Small intestine (tissue), 7 donors: ENCODE results near the gene UBE2G2. TPM values are rescaled to one million over a fixed set of nuclear protein-coding genes. Genes with fewer than 3 reads are reported as not detected.
A peak's percentile ranks its signal among the peaks of the same experiment; 100 is the strongest.

ENCODE experiments used
- DNase-seq, 2 donors: peaks; one replicate each; pipeline versions ENCODE4 v3.0.0 to v3.0.0-alpha.2; 2013
- FAIRE-seq: peaks from 2 replicates; lab custom pipeline; 2012; peaks lifted over from hg19 to GRCh38; lab: Jason Lieb, UNC
- H3K27ac ChIP-seq, 3 donors: one replicate each; pipeline ENCODE4 v1.5.1; 2013; ENCODE audit warnings: low read length in 2 of 3, mild to moderate bottlenecking in 2 of 3, control low read depth in 1 of 3, inconsistent platforms in 1 of 3, low read depth in 1 of 3, moderate library complexity in 1 of 3
- H3K27me3 ChIP-seq, 3 donors: one replicate each; pipeline ENCODE4 v1.6.1; 2013; ENCODE audit warnings: low read length in 3 of 3, inconsistent platforms in 1 of 3; ENCODE audit not compliant: control insufficient read depth in 3 of 3, insufficient read depth in 3 of 3
- H3K36me3 ChIP-seq, 3 donors: one replicate each; pipeline ENCODE4 v1.6.1; 2013; ENCODE audit warnings: low read length in 3 of 3, inconsistent platforms in 1 of 3, low read depth in 1 of 3, mild to moderate bottlenecking in 1 of 3, moderate library complexity in 1 of 3; ENCODE audit not compliant: control insufficient read depth in 3 of 3, insufficient read depth in 2 of 3
- H3K4me1 ChIP-seq, 3 donors: one replicate each; pipeline ENCODE4 v1.6.1; 2013; ENCODE audit warnings: low read length in 2 of 3, inconsistent platforms in 1 of 3, low read depth in 1 of 3, mild to moderate bottlenecking in 1 of 3, moderate library complexity in 1 of 3; ENCODE audit not compliant: control insufficient read depth in 3 of 3, insufficient read depth in 2 of 3
- H3K4me3 ChIP-seq, 3 donors: one replicate each; pipeline ENCODE4 v1.5.1; 2013; ENCODE audit warnings: low read length in 3 of 3, control low read depth in 1 of 3, inconsistent platforms in 1 of 3, low read depth in 1 of 3, mild to moderate bottlenecking in 1 of 3, moderate library complexity in 1 of 3
- H3K9me3 ChIP-seq, 2 donors: one replicate each; pipeline ENCODE4 v1.6.1; 2013; ENCODE audit warnings: low read depth in 1 of 2, low read length in 1 of 2; ENCODE audit not compliant: control insufficient read depth in 2 of 2, insufficient read depth in 1 of 2
- WGBS, 3 donors: extraction: QIAGEN DNeasy Blood & Tissue Kit; methylation state at CpG; one replicate each; pipeline ENCODE4 v1.1.7; 2013; 5-methylcytosine and 5-hydroxymethylcytosine counted together
- polyA plus RNA-seq, 4 donors: library from polyadenylated mRNA; stranded (reverse) in 3 of 4; unstranded in 1 of 4; fragments of 200-250 nt in 3 of 4; fragments of 120-200 nt in 1 of 4; gene quantifications; one replicate each; pipeline versions ENCODE4 v1.2.1 to v1.2.3, GENCODE V29; 2013
- donor health status: healthy with polysubstance abuse.
- donor health status: control.
- donor health status: control.
- donor health status: Bipolar disorder and iron deficiency.
- donor health status: healthy.

The UBE2G2 gene
- polyA plus RNA-seq, 4 donors, result 30.0 to 75.4 (median 38.7) TPM

DNA sequence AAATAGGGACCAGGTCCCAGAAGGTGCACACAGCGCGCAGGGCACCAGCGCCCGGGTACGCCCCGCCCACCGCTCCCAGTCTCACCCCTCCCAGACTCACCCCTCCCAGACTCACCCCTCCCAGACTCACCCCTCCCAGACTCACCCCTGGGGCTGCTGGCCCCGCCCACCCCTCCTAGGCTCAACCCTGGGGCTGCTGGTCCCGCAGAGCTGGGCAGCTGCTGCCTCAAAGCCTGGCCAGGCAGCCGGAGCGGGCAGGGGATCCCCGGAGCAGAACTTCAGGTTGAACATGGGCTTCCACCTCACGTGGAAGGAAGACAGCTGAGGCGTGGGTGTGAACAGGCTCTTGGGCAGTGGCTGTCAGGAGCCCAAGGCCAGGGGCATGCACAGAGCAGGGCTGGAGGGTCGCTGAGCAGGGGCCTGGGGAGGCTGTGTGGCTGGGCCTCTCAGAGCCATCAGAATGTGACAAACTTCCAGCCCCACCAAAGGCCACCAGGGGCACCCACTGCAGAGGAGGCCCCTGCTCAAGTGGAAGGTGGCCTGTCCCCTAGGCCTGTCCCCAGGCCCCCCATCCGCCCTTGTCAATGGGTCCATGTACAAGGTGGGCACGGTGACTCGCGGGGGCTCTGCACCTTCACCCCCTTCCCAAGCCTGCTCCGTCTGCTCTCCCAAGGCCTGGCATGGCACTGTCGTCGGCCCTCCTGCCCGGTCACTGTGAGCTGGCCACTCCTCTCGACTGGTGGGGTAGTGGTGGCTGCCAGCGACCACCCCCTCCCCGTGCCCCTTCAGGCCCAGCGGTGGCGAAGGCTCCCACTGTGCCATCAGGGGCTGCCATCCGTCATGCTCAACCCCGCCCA is 36.6 kb upstream of the UBE2G2 start:
- Histone ChIP-seq H3K27ac (no peak overlapping the region), H3K4me1 (peaks cover 0 to 6% (median 0%) of the 10 kb centered on the region in 3 donors), H3K4me3 (no peak overlapping the region), H3K9me3 (no peaks in the 10 kb centered on the region), H3K27me3 (peaks cover 0 to 2% (median 0%) of the 10 kb centered on the region in 3 donors), H3K36me3 (no peaks in the 10 kb centered on the region)
- DNase-seq (peak in 1 of 2 donors; percentile 19), FAIRE-seq (no peak)
- WGBS, 3 donors, result 58 to 81% (median 76%) methylated on average over 23 to 30 of the region's 30 CpGs

DNA sequence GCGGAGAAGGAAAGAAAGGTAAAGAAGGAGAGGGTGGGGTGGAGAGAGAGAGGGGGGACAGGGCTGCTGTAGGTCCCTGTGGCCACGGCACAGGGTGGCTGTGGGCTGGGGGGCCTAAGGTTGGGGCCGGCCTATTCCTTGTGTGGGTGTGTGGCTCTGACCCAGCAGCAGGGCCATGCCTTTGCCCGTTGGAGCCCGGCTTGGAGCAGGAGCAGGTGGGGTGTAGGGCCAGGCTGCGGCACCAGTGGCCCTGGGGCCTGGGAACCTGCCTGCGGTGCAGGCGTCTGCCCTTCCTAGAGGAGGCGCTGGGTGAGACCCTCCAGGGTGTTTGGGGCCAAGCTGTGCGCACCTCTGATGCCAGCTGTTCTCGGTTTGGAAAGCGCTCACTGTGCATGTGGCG is 35.9 kb upstream of the UBE2G2 start:
- Histone ChIP-seq H3K27me3 (peaks cover 0 to 2% (median 0%) of the 10 kb centered on the region in 3 donors), H3K36me3 (no peaks in the 10 kb centered on the region), H3K9me3 (no peaks in the 10 kb centered on the region), H3K4me3 (no peak overlapping the region), H3K4me1 (peaks cover 0 to 6% (median 0%) of the 10 kb centered on the region in 3 donors), H3K27ac (no peak overlapping the region)
- DNase-seq, result no peak
- WGBS, 3 donors, result 81 to 97% (median 87%) methylated on average over 9 to 13 of the region's 13 CpGs
- FAIRE-seq, result no peak

DNA sequence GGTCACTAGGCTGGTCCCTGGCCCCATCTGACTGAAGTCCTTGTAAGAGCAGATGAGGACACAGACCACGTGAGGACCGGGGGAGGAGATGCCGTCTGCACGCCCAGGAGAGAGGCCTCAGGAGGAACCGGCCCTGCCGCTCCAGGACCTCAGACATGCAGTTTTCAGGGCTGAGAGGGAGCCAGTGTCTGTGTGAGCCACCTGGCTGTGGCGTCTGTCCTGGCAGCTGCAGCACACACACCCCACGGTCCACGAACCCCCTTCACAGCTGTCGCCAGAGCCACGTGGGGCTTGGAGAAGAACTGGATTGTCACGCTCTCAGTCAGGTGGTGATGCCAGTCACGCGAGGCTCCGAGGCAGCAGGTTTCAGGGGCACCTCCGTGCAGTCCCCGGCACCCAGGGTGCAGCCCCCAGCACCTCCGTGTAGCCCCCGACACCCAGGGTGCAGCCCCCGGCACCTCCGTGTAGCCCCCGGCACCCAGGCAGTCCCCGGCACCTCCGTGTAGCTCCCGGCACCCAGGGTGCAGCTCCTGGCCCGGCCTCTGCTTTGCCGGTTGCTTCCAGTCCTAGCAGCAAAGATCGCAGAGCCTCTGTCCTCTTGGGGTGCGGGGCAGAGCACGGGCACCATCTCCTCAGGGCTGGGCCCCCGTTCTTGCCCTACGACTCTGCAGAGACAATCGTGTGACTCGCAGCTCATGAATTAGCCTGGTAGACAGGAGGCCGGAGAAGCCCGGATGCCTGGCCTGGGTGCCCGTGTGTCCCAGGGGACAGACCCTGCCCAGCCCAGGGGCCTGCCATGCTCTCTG is 35.2 kb upstream of the UBE2G2 start:
- no peaks in the 10 kb centered on the region for H3K36me3 ChIP-seq
- FAIRE-seq, result no peak
- DNase-seq, result peak; percentile 55 to 89
- WGBS, 3 donors, result 42 to 60% (median 57%) methylated on average over 34 to 37 of the region's 37 CpGs
- no peak overlapping the region for H3K27ac ChIP-seq
- H3K27me3 ChIP-seq, result peaks cover 0 to 2% (median 0%) of the 10 kb centered on the region in 3 donors
- no peaks in the 10 kb centered on the region for H3K9me3 ChIP-seq
- H3K4me3 ChIP-seq, result no peak overlapping the region
- peaks cover 0 to 6% (median 0%) of the 10 kb centered on the region in 3 donors for H3K4me1 ChIP-seq

DNA sequence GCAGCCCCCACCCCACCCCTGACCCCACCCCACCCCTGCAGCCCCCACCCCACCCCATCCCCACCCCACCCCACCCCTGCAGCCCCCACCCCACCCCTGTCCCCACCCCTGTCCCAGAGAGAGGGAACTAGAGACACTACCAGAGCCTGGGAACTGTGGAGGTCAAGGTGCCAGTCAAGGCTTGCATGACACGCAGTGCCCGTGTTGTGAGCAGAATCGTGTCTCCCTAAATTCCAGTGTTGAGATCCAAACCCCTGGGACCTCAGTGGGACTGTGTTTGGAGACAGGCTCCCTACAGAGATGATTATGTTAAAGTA is 34.7 kb upstream of the UBE2G2 start:
- Histone ChIP-seq H3K27ac (no peak overlapping the region), H3K36me3 (no peaks in the 10 kb centered on the region), H3K27me3 (no peaks in the 10 kb centered on the region), H3K9me3 (no peaks in the 10 kb centered on the region), H3K4me1 (peaks cover 0 to 6% (median 0%) of the 10 kb centered on the region in 3 donors), H3K4me3 (no peak overlapping the region)
- no peak for DNase-seq
- WGBS, 3 donors, result 13 to 49% (median 44%) methylated on average over 3 of the region's 3 CpGs
- no peak for FAIRE-seq

DNA sequence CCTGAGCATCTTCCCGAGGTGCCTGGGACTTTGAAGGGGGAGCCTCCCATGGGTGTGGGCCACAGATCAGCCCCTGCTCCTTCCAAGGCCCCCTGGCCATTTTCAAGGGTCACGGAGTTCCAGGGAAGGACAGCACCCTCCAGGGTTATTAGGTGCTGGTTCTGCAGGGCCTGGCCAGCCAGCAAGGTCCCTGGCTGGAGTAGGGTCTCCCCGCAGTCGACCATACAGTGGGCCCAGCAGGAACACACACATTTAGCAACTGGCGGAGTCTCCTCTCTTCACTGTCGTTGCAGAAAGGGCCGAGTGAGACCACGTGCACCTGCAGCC is 34.0 kb upstream of the UBE2G2 start:
- DNase-seq (no peak), FAIRE-seq (no peak)
- 63 to 75% (median 74%) methylated on average over 5 to 8 of the region's 8 CpGs for WGBS, 3 donors

DNA sequence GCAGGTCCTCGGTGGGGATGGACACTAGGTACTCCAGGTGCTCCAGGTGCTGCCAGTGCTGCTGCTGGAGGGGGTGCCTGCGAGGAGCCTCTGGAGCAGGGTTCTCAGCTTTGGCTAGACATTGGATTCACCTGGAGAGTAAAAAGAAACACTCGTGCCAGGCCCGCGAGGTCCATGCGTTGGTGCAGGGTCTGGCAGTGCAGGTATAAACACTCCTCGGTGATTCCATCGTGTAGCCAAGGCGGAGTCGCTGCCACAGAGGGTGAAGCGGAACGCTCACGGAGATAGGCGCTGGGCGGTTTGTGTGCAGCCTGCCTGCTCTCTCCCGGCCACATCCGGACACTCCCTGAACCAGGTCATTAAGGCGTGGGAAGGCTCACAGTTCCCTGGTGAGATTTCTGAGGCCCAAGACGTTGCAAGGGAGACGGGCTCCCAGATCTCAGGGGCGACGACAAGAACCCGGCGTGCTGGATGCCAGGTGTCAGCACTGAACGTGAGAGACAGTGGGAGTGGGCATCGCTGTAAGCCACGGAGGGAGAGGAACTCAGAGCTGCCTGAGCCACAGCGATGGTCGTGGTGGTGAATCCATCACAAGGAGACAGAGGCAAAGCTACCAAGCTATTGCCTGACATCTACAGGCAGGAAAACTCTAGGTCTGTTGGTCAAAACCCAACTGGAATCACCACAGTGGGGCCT is 33.5 kb upstream of the UBE2G2 start:
- Histone ChIP-seq H3K27ac (no peak overlapping the region), H3K9me3 (no peaks in the 10 kb centered on the region), H3K36me3 (no peaks in the 10 kb centered on the region), H3K4me1 (peaks cover 0 to 6% (median 0%) of the 10 kb centered on the region in 3 donors), H3K27me3 (no peaks in the 10 kb centered on the region), H3K4me3 (no peak overlapping the region)
- peak in 1 of 2 donors; percentile 44 for DNase-seq
- FAIRE-seq, result no peak
- 30 to 72% (median 51%) methylated on average over 29 of the region's 29 CpGs for WGBS, 3 donors

More for the DNA sequence above, 34.0 kb upstream of the UBE2G2 start:
- no peaks in the 10 kb centered on the region for H3K9me3 ChIP-seq
- H3K4me3 ChIP-seq, result no peak overlapping the region
- H3K36me3 ChIP-seq, result no peaks in the 10 kb centered on the region
- H3K4me1 ChIP-seq, result peaks cover 0 to 6% (median 0%) of the 10 kb centered on the region in 3 donors
- H3K27me3 ChIP-seq, result no peaks in the 10 kb centered on the region
- no peak overlapping the region for H3K27ac ChIP-seq

DNA sequence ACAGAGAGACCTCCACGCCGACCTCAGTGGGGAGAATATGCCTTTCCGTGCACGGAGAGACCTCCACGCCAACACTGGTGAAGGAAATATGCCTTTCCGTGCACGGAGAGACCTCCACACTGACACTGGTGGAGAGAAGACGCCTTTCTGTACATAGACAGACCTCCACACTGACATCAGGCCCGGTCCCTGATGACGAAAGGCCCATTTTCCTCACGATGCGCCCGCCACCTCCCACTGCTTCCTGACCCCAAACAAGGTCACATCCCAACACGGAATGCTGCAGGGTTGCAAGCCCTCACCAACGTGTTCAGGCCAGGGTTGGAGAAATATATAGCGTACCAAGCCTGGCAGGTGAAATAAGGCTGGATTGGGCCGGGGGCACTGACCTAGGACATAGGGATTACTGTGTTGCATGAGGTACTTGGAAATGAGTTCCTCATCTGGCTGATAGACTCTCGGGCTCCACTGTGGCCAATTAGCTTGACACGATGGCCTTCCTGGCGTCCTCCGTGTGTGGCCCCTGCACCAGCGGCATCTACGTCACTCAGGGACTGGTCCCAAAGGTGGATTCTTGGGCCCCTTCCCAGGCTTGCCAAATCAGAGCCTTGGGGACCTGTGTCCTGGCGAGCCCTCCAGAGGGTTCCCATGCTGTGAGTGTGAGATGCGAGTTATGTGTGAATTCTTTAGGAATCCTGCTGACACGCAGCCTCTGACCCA is 32.8 kb upstream of the UBE2G2 start:
- no peak for FAIRE-seq
- H3K36me3 ChIP-seq, result no peaks in the 10 kb centered on the region
- H3K4me1 ChIP-seq, result peaks cover 0 to 6% (median 0%) of the 10 kb centered on the region in 3 donors
- H3K9me3 ChIP-seq, result peaks cover 0 to 2% of the 10 kb centered on the region in 2 donors
- 85 to 89% (median 86%) methylated on average over 26 of the region's 26 CpGs for WGBS, 3 donors
- no peak for DNase-seq
- no peak overlapping the region for H3K27ac ChIP-seq
- H3K4me3 ChIP-seq, result no peak overlapping the region
- no peaks in the 10 kb centered on the region for H3K27me3 ChIP-seq
